HG03175 (cell line): ENCODE results near the gene PRELID2.
"Not testable (repeated sequence)": the region's sequence is repeated elsewhere in the genome, so short reads cannot be mapped to it uniquely, and the experiment has no call there.

ENCODE experiments used
- ATAC-seq: cut with Tn5 transposase; IDR thresholded peaks from one replicate; pipeline ENCODE4 v1.9.1; 2021; ENCODE audit warnings: mild to moderate bottlenecking, moderate library complexity; ENCODE audit not compliant: unreplicated experiment

PRELID2 gene

GRCh38 chr5:145798503-145798902 is 36.6 kb downstream of the PRELID2 start:
- ATAC-seq, result not testable (repeated sequence)

DNA sequence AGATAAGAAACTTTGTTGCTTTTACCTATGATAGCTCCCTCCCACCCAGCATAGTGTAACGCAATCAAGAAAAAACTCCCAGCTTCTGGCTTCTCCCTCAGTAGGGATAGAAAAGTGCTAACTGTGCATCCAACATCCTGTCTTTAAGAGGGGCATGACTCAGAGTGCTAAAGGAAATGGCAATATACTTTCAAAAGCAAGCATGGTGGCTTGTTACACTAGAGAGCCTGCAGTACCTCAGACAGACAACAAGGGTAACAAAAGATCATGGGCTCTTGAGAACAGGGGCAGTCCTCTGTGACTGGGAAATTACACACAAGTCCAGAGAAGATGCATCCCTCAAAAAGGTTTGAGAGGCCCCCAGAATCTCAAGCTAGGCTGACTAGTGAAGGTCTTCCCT is 37.8 kb downstream of the PRELID2 start:
- ATAC-seq, result no peak

GRCh38 chr5:145796318-145796717 is 38.8 kb downstream of the PRELID2 start:
- no peak for ATAC-seq

DNA sequence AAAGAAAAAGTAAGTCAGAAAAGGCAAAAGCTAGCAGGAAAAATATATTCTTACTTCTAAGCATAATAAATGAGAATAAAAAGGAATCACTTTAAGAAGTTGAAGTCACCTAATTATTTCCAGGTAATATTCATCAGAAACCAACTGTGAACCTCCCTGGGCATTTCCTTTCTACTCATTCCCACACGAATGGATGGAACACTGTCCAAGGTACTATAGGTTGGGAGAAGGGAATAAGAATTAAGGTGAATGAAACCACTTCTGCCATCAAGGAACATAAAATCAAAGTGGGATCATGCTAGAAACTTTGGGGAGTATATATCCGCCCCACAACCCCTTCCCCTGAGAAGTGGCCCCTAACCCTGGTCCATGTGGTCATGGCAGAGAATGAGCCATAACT is 41.6 kb downstream of the PRELID2 start:
- ATAC-seq, result no peak

GRCh38 chr5:145792840-145793239 is 42.3 kb downstream of the PRELID2 start:
- ATAC-seq, result no peak

- ATAC-seq, result no peak
Measured at GRCh38 chr5:145791866-145792265, 43.3 kb downstream of the PRELID2 start.

- no peak for ATAC-seq
Measured at GRCh38 chr5:145787996-145788395, 47.1 kb downstream of the PRELID2 start.

- no peak for ATAC-seq
Measured at GRCh38 chr5:145787507-145787906, 47.6 kb downstream of the PRELID2 start.

- ATAC-seq, result no peak
Measured at GRCh38 chr5:145787001-145787400, 48.1 kb downstream of the PRELID2 start.

GRCh38 chr5:145780982-145781381 is 54.2 kb downstream of the PRELID2 start:
- no peak for ATAC-seq

DNA sequence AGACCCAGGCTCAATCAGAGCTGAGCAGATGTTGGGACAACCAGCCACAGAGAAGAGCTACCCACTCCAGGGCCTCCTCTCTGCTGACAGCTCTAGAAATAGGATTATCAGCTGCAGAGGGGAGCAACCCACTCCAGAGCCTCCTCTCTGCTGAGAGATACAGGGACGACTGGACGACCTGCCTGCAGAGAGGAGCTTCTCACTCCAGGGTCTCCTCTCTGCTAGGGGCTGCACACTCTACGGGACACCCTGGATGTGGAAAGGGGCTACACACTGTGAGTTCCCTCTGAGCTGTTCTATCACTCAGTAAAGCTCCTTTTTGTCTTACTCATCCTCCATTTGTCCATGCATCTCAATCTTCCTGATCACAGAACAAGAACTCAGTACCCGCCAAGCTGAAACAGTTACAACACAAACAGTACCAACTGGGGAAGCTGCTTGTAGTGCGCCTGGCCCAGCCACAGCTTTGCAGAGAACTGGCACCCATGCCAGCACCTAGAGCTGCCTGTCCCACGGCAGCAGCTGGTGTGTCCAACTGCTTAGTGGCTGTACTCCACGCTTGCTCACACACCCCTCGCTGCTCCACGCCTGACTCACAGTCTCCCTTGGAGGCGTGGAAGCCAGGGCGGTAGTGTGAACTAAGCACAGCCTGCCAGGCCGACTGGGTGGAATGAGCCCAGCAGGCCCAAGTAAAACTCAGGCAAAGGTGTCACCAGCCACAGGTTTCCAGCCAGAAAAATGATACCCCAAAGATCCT is 56.8 kb downstream of the PRELID2 start:
- no peak for ATAC-seq

GRCh38 chr5:145777445-145778063 is 57.6 kb downstream of the PRELID2 start:
- no peak for ATAC-seq

GRCh38 chr5:145776886-145777285 is 58.3 kb downstream of the PRELID2 start:
- no peak for ATAC-seq

DNA sequence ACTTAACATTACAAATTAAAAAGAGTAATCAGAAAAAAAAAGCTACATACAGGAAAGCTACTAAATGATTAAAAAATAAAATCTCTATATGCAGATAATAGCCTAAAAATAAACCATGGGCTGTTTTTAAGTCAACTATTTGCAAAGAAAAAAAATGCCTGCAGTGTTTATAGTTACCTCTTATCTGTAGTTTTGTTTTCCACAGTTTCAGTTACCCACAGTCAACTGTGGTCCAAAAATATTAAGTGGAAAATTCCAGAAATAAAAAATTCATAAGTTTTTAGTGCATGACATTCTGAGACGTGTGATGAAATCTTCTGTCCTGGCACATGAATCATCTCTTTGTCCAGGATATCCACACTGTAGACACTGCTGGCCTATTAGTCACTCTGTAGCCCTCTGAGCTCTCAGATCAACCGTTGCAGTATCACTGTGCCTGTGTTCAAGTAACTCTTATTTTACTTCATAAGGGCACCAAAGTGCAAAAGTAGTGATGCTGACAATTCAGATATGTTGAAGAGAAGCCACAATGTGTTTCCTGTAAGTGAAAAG is 59.2 kb downstream of the PRELID2 start:
- no peak for ATAC-seq

DNA sequence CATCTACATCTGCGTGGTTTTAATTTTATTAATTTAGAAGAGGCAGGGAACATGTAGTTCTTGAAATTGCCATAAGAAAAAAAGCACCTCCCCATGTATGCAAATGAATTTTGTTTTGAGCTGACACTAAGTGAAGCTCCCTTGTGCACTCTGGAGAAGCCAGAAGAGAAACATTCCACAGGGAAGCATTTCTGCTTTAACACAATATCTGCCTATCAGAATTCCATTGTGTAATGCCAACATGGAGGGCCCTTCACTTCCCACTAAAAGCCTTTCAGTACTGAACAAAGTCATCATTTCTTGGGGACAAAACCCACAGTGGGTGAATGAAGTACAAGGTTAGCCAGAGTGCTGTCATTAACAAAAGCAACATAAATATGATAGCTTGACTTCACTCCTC is 59.7 kb downstream of the PRELID2 start:
- no peak for ATAC-seq

GRCh38 chr5:145774442-145774841 is 60.7 kb downstream of the PRELID2 start:
- ATAC-seq, result no peak

GRCh38 chr5:145772466-145772865 is 62.7 kb downstream of the PRELID2 start:
- ATAC-seq, result no peak

GRCh38 chr5:145768863-145769262 is 66.3 kb downstream of the PRELID2 start:
- ATAC-seq, result no peak

DNA sequence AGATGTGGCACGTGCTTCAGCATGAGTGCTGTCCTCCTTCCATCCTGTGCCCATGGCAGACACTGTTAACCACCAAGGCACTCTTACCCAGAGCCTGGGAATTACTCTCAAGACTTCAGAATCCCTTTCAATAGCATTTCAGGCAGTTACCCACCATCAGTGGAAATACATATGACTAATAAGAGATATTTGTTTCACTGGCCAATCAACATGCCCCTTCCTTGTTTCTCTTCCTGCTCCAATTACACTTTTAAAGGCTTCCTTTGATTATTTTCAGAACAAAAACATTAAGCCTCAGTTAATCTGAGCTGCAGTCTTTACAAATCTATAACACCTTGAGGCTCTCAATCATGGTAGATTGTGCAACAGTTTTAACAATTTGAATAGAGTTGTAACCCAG is 70.8 kb downstream of the PRELID2 start:
- no peak for ATAC-seq

DNA sequence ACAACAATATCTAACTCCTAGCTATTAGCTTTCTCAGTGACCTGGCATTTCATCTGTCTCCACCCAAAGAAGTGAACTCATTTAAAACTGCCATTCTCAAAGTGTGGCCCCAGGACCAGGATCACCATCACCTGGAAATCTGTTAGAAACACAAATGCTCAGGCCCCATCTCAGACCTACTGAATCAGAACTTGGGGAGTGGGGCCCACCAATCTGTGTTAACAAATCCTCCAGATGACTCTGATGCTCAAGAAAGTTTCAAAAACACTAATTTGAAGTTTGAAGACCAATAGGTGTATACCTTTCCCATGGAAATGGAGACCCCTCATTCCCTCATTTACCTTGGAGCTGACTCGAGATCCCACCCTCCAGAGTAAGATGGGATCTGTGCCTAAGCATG is 72.3 kb downstream of the PRELID2 start:
- no peak for ATAC-seq

GRCh38 chr5:145761254-145761653 is 73.9 kb downstream of the PRELID2 start:
- no peak for ATAC-seq

GRCh38 chr5:145760660-145761059 is 74.5 kb downstream of the PRELID2 start:
- ATAC-seq, result no peak
